ENCODE data around the gene ZNF74. TPM values are rescaled to one million over a fixed set of nuclear protein-coding genes. Genes with fewer than 3 reads are reported as not detected.

The ZNF74 gene
- polyA plus RNA-seq, 1 donor: 11.6 TPM

Other genes with a start within 250 kb of the ZNF74 start
- gene CCDC188, start 243.1 kb upstream of the ZNF74 start, polyA plus RNA-seq: 2.7 TPM
- gene RTN4R, start 125.8 kb upstream of the ZNF74 start, polyA plus RNA-seq: 7.5 TPM
- gene DGCR6L, start 74.1 kb upstream of the ZNF74 start, polyA plus RNA-seq: 46.7 TPM
- 5.3 TPM for gene SCARF2, start 43.7 kb downstream of the ZNF74 start, polyA plus RNA-seq
- gene KLHL22, start 101.6 kb downstream of the ZNF74 start, polyA plus RNA-seq: 18.5 TPM
- gene MED15, start 113.5 kb downstream of the ZNF74 start, polyA plus RNA-seq: 51.5 TPM

Data from large intestine (tissue), 1 donor.